Naive B cell (primary cell): ENCODE data around the gene SLC16A8. TPM values are rescaled to one million over a fixed set of nuclear protein-coding genes. Genes with fewer than 3 reads are reported as not detected.

Experiments
- ATAC-seq, 2 donors: fragments of 150-1000 bp; cut with Tn5 transposase; 2 replicates each; pipeline ENCODE4 v1.10.0; 2021; ENCODE audit warnings: low read depth in 2 of 2, mild to moderate bottlenecking in 2 of 2, moderate library complexity in 2 of 2
- DNase-seq: peaks from one replicate; pipeline ENCODE4 v3.0.0; 2022
- H3K27ac Mint-ChIP-seq, 6 donors: one replicate each; pipeline ENCODE4 v1.8.0; 2020 to 2022; ENCODE audit warnings: mild to moderate bottlenecking in 6 of 6, mixed read lengths in 6 of 6, moderate library complexity in 5 of 6, inconsistent platforms in 2 of 6
- H3K27me3 Mint-ChIP-seq, 3 donors: one replicate each; pipeline ENCODE4 v1.8.0; 2021 to 2022; ENCODE audit warnings: mixed read lengths in 3 of 3, mild to moderate bottlenecking in 1 of 3
- H3K36me3 Mint-ChIP-seq, 2 donors: one replicate each; pipeline ENCODE4 v1.8.0; 2020 to 2022; ENCODE audit warnings: mixed read lengths in 2 of 2, inconsistent platforms in 1 of 2, mild to moderate bottlenecking in 1 of 2
- H3K4me1 Mint-ChIP-seq, 3 donors: one replicate each; pipeline ENCODE4 v1.8.0; 2020 to 2022; ENCODE audit warnings: mixed read lengths in 3 of 3, inconsistent platforms in 1 of 3, mild to moderate bottlenecking in 1 of 3, moderate library complexity in 1 of 3
- H3K4me3 Mint-ChIP-seq, 8 donors: one replicate each; pipeline ENCODE4 v1.8.0; 2020 to 2022; ENCODE audit warnings: mild to moderate bottlenecking in 8 of 8, mixed read lengths in 8 of 8, moderate library complexity in 8 of 8, inconsistent platforms in 2 of 8
- H3K9me3 Mint-ChIP-seq, 7 donors: one replicate each; pipeline ENCODE4 v1.8.0; 2020 to 2022; ENCODE audit warnings: mixed read lengths in 7 of 7, mild to moderate bottlenecking in 5 of 7, inconsistent platforms in 2 of 7, moderate library complexity in 1 of 7
- polyA plus RNA-seq, 6 donors: library from polyadenylated mRNA; unstranded; fragments of 300-500 nt; fragmentation: Illumina TruSeq; gene quantifications; one replicate each; pipeline ENCODE4 v1.2.3, GENCODE V29; 2021; ENCODE audit warnings: low read depth in 6 of 6

Gene SLC16A8
- not detected for polyA plus RNA-seq

DNA sequence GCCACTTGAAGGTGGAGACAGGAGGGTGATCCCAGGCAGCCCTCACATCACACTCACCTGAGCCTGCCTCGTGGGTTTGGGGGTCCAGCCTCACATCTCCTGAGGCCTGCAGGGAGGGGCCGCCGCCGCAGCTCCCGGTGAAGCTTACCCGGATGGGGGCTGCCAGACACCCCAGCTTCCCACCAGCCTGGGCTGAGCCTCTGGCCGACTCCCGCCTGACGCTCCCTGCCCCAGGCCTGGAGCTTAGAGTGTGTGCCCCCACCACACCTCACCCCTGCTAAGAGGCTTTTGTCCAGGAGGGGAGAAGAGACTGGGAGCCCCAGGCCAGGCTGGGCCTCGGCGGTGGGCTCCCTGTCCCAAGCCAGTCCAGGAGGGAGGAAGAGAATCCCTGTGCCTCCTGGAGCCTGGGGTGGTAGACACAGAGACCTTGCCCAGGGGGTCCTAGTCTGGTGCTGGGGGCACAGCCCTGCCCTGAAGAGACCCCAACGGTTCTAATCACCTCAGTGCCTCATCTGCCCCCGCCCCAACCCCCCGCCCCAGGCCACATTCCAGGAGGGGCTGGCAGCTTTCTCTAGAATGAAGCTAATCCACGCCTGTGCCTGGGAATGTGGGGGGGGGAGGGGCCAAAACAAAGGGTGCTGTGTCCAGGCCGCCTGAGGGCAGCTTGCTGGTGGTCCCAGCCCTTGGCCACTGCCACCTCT is at the start of gene SLC16A8:
TSS of gene SLC16A8 (minus strand) at position 254 of the 701 bp plus-strand sequence. CDS start 1,311 bp downstream, outside the sequence.
- peaks cover 11 to 61% (median 24%) of the 10 kb centered on the region in 3 donors for H3K27me3 Mint-ChIP-seq
- H3K36me3 Mint-ChIP-seq = peaks cover 0 to 11% of the 10 kb centered on the region in 2 donors
- H3K4me3 Mint-ChIP-seq = peak within 1 kb of the TSS in 2 of 8 donors; percentile 12 to 20
- DNase-seq (no peak), ATAC-seq (no peak)
- H3K27ac Mint-ChIP-seq = no peak within 1 kb of the TSS
- no peaks in the 10 kb centered on the region for H3K9me3 Mint-ChIP-seq
- H3K4me1 Mint-ChIP-seq = peaks cover 0 to 11% (median 7%) of the 10 kb centered on the region in 3 donors

- ATAC-seq (no peak), DNase-seq (no peak)
- Mint-ChIP-seq H3K4me1 (no peaks in the 10 kb centered on the region), H3K9me3 (no peaks in the 10 kb centered on the region), H3K27me3 (no peaks in the 10 kb centered on the region), H3K27ac (no peak overlapping the region), H3K36me3 (peaks cover 14 to 28% of the 10 kb centered on the region in 2 donors), H3K4me3 (no peak overlapping the region)
Measured at GRCh38 chr22:38133331-38133730, 49.3 kb upstream of the SLC16A8 start.

- Mint-ChIP-seq H3K4me3 (no peak overlapping the region), H3K4me1 (no peaks in the 10 kb centered on the region), H3K36me3 (peaks cover 14 to 28% of the 10 kb centered on the region in 2 donors), H3K9me3 (no peaks in the 10 kb centered on the region), H3K27ac (no peak overlapping the region), H3K27me3 (no peaks in the 10 kb centered on the region)
- DNase-seq (no peak), ATAC-seq (no peak)
Measured at GRCh38 chr22:38132794-38133193, 48.8 kb upstream of the SLC16A8 start.

GRCh38 chr22:38132136-38132535 is 48.2 kb upstream of the SLC16A8 start:
- Mint-ChIP-seq H3K36me3 (peaks cover 14 to 32% of the 10 kb centered on the region in 2 donors), H3K9me3 (no peaks in the 10 kb centered on the region), H3K4me1 (no peaks in the 10 kb centered on the region), H3K27ac (no peak overlapping the region), H3K27me3 (no peaks in the 10 kb centered on the region), H3K4me3 (no peak overlapping the region)
- no peak for ATAC-seq
- no peak for DNase-seq

- H3K36me3 Mint-ChIP-seq = peaks cover 14 to 39% of the 10 kb centered on the region in 2 donors
- H3K27ac Mint-ChIP-seq = no peak overlapping the region
- H3K4me3 Mint-ChIP-seq = no peak overlapping the region
- no peak for DNase-seq
- H3K4me1 Mint-ChIP-seq = no peaks in the 10 kb centered on the region
- no peaks in the 10 kb centered on the region for H3K9me3 Mint-ChIP-seq
- ATAC-seq = no peak
- H3K27me3 Mint-ChIP-seq = no peaks in the 10 kb centered on the region
Measured at GRCh38 chr22:38131399-38131798, 47.4 kb upstream of the SLC16A8 start.

- Mint-ChIP-seq H3K36me3 (peaks cover 5 to 30% of the 10 kb centered on the region in 2 donors), H3K4me1 (no peaks in the 10 kb centered on the region), H3K27ac (no peak overlapping the region), H3K4me3 (no peak overlapping the region), H3K27me3 (no peaks in the 10 kb centered on the region), H3K9me3 (no peaks in the 10 kb centered on the region)
- ATAC-seq = no peak
- no peak for DNase-seq
Measured at GRCh38 chr22:38129856-38130255, 45.9 kb upstream of the SLC16A8 start.

- no peak overlapping the region for H3K27ac Mint-ChIP-seq
- no peak overlapping the region for H3K4me3 Mint-ChIP-seq
- no peaks in the 10 kb centered on the region for H3K27me3 Mint-ChIP-seq
- peaks cover 5 to 23% of the 10 kb centered on the region in 2 donors for H3K36me3 Mint-ChIP-seq
- no peaks in the 10 kb centered on the region for H3K9me3 Mint-ChIP-seq
- ATAC-seq (no peak), DNase-seq (no peak)
- H3K4me1 Mint-ChIP-seq = no peaks in the 10 kb centered on the region
Measured at GRCh38 chr22:38129021-38129420, 45.0 kb upstream of the SLC16A8 start.

- no peaks in the 10 kb centered on the region for H3K27me3 Mint-ChIP-seq
- H3K4me1 Mint-ChIP-seq = no peaks in the 10 kb centered on the region
- H3K9me3 Mint-ChIP-seq = no peaks in the 10 kb centered on the region
- no peak overlapping the region for H3K4me3 Mint-ChIP-seq
- peaks cover 0 to 23% of the 10 kb centered on the region in 2 donors for H3K36me3 Mint-ChIP-seq
- DNase-seq (no peak), ATAC-seq (no peak)
- no peak overlapping the region for H3K27ac Mint-ChIP-seq
Measured at GRCh38 chr22:38127869-38128268, 43.9 kb upstream of the SLC16A8 start.

- Mint-ChIP-seq H3K9me3 (no peaks in the 10 kb centered on the region), H3K27ac (no peak overlapping the region), H3K4me3 (no peak overlapping the region), H3K27me3 (no peaks in the 10 kb centered on the region), H3K36me3 (peaks cover 0 to 15% of the 10 kb centered on the region in 2 donors), H3K4me1 (no peaks in the 10 kb centered on the region)
- no peak for ATAC-seq
- no peak for DNase-seq
Measured at GRCh38 chr22:38126928-38127668, 43.1 kb upstream of the SLC16A8 start.

GRCh38 chr22:38125751-38126201 is 41.8 kb upstream of the SLC16A8 start:
- Mint-ChIP-seq H3K4me1 (no peaks in the 10 kb centered on the region), H3K36me3 (peaks cover 0 to 12% of the 10 kb centered on the region in 2 donors), H3K27ac (no peak overlapping the region), H3K9me3 (no peaks in the 10 kb centered on the region), H3K4me3 (no peak overlapping the region), H3K27me3 (no peaks in the 10 kb centered on the region)
- no peak for DNase-seq
- no peak for ATAC-seq

- Mint-ChIP-seq H3K4me3 (peak overlapping the region in 1 of 8 donors; percentile 66), H3K9me3 (no peaks in the 10 kb centered on the region), H3K27me3 (no peaks in the 10 kb centered on the region), H3K27ac (peak overlapping the region in 1 of 6 donors; percentile 33), H3K4me1 (no peaks in the 10 kb centered on the region), H3K36me3 (peaks cover 0 to 12% of the 10 kb centered on the region in 2 donors)
- ATAC-seq (no peak), DNase-seq (no peak)
Measured at GRCh38 chr22:38125038-38125610, 41.1 kb upstream of the SLC16A8 start.

DNA sequence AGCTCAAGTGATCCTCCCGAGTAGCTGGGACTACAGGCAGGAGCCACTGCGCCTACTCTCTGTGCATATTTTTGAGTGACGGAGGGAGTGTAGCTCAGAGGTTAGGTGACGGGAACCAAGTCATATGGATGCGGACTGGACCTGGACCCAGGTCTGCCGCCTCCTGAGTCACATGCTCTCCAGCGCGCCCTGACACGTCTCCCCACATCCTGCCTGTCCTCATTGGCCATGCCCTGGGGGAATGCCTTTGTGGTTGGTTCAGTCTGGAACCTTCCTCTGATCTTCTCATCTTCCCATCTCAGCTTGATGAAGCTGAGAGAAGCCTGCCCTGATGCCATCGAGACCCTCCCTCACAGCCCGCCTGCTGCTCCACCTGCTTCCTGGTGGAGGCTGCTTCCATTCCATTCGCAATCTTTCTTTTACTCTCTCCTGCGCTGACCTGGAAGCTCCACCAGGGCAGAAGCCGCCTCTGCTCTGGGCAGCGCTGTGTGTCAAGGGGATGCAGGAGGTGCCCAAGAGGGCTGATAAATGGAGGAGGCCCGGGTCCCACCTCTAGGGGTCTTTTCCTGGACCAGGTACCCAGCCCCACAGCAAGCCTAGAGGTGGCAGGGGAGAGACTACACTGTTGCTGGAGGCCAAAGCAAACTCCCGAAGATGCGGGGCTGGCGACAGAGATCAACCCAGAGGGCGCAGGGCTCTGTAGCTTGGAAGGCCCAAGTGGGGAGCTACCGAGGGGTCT is 40.4 kb upstream of the SLC16A8 start:
- H3K36me3 Mint-ChIP-seq = peaks cover 0 to 12% of the 10 kb centered on the region in 2 donors
- no peak for ATAC-seq
- no peaks in the 10 kb centered on the region for H3K4me1 Mint-ChIP-seq
- H3K27ac Mint-ChIP-seq = no peak overlapping the region
- H3K4me3 Mint-ChIP-seq = no peak overlapping the region
- no peaks in the 10 kb centered on the region for H3K9me3 Mint-ChIP-seq
- H3K27me3 Mint-ChIP-seq = no peaks in the 10 kb centered on the region
- no peak for DNase-seq

DNA sequence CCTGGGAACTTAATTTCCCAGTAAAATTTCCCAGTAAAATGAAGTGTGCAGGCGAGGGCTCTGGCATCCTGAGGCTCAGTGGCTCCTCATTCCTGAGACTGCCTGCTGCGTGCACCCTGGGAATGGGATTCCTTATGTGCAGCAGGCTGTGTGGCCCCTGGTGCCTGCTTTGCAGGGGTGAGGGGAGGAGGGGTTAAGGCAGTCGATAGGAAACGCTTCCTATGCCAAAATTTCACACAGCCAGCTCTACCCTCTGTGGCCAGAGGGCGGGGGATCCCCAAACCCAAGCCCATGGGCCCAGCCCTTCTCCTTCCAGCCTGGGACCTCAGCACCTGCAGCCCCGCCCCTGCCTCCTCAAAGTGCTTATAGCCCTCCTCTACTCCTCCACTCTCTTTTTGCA is 38.6 kb upstream of the SLC16A8 start:
- DNase-seq (no peak), ATAC-seq (no peak)
- H3K4me1 Mint-ChIP-seq = no peaks in the 10 kb centered on the region
- H3K27ac Mint-ChIP-seq = no peak overlapping the region
- H3K4me3 Mint-ChIP-seq = no peak overlapping the region
- H3K27me3 Mint-ChIP-seq = no peaks in the 10 kb centered on the region
- peaks cover 0 to 12% of the 10 kb centered on the region in 2 donors for H3K36me3 Mint-ChIP-seq
- H3K9me3 Mint-ChIP-seq = no peaks in the 10 kb centered on the region
